ENCODE data around the gene MSH4.
"Not testable (repeated sequence)": the region's sequence is repeated elsewhere in the genome, so short reads cannot be mapped to it uniquely, and the experiment has no call there.

MSH4 gene

DNA sequence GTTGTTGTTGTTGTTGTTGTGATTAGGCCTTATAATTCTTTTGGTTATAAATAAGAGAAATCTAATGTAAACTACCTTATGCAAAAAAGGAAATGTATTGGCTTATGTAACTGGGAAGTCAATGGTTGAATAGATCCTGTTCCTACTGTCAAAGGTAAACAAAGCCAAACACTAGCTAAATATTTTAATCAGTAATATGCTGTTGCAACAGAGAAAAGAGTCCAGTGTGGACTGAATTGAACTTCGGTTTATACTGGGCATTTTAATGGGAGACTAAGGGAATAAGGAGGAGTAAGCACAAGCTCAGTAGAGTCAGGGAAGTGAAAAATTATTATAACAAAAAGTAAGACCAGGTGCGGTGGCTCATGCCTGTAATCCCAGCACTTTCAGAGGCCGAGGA, 15.4 kb downstream of the MSH4 start:
- CTCF ChIA-PET, result no interaction called here
- POLR2A ChIA-PET (ENCODE audit: low non-redundant PET), result no interaction called here
- DNase-seq (ENCODE audit: low spot score), result no peak
- no peak overlapping the region for H3K27ac ChIP-seq
- no peak for TF ChIP-seq CTCF (conservative IDR thresholded peaks at IDR 0.05; ENCODE audit: low read depth)

DNA sequence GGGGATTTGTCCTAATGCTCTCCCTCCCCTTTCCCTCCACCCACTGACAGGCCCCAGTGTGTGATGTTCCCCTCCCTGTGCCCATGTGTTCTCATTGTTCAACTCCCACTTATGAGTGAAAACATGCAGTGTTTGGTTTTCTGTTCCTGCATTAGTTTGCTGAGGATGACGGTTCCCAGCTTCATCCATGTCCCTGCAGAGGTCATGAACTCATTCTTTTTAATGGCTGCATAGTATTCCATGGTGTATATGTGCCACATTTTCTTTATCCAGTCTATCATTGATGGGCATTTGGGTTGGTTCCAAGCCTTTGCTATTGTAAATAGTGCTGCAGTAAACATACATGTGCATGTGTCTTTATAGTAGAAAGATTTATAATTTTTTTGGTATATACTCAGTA, 26.9 kb downstream of the MSH4 start:
- H3K27ac ChIP-seq; DNase-seq (ENCODE audit: low spot score); CTCF ChIA-PET; POLR2A ChIA-PET (ENCODE audit: low non-redundant PET): not testable (repeated sequence)

DNA sequence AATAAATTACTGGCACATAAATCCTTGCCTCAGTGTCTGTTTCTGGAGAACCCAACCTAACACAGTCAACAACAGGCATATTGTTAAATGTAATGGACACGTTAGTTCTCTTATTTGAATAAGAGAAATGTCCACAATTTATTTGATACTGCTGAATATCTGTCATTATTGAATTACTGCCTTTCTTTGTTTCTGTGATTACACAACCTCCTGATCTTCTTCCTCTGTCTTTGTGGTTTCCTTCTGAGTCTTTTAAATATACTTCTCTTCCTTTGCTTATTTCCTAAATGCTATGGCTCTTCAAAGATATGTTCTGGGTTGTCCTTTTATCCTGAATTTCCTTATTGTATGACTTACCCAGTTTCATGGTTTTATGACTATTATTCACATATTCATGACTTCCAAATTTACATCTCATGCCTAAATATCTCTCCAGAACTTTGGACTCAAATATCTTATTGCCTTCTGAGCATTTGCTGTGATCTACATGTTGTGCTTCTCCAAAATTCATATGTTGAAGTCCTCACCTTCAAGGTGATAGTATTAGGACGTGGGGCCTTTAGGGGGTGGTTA, 39.9 kb downstream of the MSH4 start:
- CTCF ChIA-PET, result no interaction called here
- POLR2A ChIA-PET (ENCODE audit: low non-redundant PET), result no interaction called here
- no peak overlapping the region for H3K27ac ChIP-seq
- no peak for TF ChIP-seq CTCF (conservative IDR thresholded peaks at IDR 0.05; ENCODE audit: low read depth)
- DNase-seq (ENCODE audit: low spot score), result no peak

DNA sequence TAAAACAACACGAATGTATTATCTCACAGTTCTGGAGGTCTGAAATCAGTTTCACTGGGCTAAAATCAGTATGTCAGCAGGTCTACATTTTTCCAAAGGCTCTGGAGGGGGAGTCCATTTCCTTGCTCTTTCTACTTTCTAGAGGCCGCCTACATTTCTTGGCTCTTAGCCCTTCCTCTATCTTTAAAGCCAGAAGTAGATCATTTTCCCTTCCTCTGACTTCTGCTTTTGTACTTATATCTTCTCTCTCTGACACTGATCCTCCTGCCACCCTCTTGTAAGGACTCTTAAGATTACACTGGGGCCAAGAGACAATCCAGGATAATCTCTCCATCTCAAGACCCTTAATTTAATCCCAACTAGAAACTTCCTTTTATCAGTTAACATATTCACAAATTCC, 41.4 kb downstream of the MSH4 start:
- POLR2A ChIA-PET (ENCODE audit: low non-redundant PET), result no interaction called here
- no peak for DNase-seq (ENCODE audit: low spot score)
- no peak overlapping the region for H3K27ac ChIP-seq
- CTCF ChIA-PET, result no interaction called here
- TF ChIP-seq CTCF (conservative IDR thresholded peaks at IDR 0.05; ENCODE audit: low read depth), result no peak

GRCh38 chr1:75841421-75841820, 44.7 kb downstream of the MSH4 start:
- ChIA-PET CTCF (interaction anchor here (0.8 kb wide), 1 partner anchor 67 kb away, joined by 8 read pairs; no protein-coding TSS in a partner anchor), POLR2A (ENCODE audit: low non-redundant PET) (no interaction called here)
- H3K27ac ChIP-seq, result no peak overlapping the region
- TF ChIP-seq CTCF (conservative IDR thresholded peaks at IDR 0.05; ENCODE audit: low read depth), result no peak
- no peak for DNase-seq (ENCODE audit: low spot score)

GRCh38 chr1:75845576-75845975, 48.9 kb downstream of the MSH4 start:
- CTCF ChIA-PET, result no interaction called here
- DNase-seq (ENCODE audit: low spot score), result no peak

DNA sequence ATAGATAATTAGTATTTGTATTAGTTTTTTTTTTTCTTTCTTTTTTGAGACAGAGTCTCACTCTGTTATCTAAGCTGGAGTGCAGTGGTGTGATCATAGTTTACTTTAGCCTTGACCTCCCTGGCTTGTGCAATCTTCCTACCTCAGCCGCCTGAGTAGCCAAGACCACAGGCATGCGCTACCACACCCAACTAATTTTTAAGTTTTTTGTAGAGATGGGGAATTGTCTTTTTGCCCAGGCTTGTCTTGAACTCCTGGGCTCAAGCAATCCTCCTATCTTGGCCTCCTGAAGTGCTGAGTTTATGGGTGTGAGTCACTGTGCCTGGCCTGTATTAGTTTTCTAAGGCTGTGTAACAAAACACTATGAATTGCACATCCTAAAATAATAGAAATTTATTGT, 58.3 kb downstream of the MSH4 start:
- POLR2A ChIA-PET (ENCODE audit: low non-redundant PET), result no interaction called here
- CTCF ChIA-PET, result no interaction called here
- H3K27ac ChIP-seq, result no peak overlapping the region
- DNase-seq (ENCODE audit: low spot score), result peak; percentile 38
- no peak for TF ChIP-seq CTCF (conservative IDR thresholded peaks at IDR 0.05; ENCODE audit: low read depth)

More at GRCh38 chr1:75845576-75845975, 48.9 kb downstream of the MSH4 start:
- POLR2A ChIA-PET (ENCODE audit: low non-redundant PET), result no interaction called here
- no peak for TF ChIP-seq CTCF (conservative IDR thresholded peaks at IDR 0.05; ENCODE audit: low read depth)
- H3K27ac ChIP-seq, result no peak overlapping the region
